ENCODE measurements around the gene NMT1. TPM values are rescaled to one million over a fixed set of nuclear protein-coding genes. Genes with fewer than 3 reads are reported as not detected.

Gene NMT1
- total RNA-seq, 4 donors from 2014 or later = 58.5 to 79.3 (median 65.1) TPM

DNA sequence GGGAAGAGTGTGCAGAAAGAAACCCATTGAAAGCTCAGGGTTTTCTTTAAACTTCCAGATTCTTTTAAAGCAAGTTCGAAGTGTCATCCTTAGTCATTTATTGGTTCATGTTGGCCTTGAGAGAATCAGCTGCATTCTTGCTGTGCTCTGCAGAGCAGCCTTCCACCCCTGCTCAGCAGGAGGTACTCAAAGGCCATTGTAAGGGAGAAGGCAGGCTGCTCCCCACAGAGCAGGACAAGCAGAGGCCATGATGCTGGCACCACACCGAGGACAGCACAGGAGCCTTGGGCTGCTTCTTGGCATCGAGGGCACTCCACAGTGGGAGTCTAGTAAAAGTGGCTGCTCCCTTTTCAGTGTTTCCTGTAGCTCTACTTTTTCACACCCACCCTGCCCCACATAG is 29.6 kb downstream of the NMT1 start:
- H3K27ac ChIP-seq (replicated peaks in 1 of 4) = peak overlapping the region in 3 of 4 donors; percentile 87 to 94 (median 91)
- no peaks in the 10 kb centered on the region for H3K27me3 ChIP-seq
- H3K4me3 ChIP-seq = no peak overlapping the region
- peaks cover 38 to 100% (median 77%) of the 10 kb centered on the region in 4 donors for H3K36me3 ChIP-seq
- TF ChIP-seq POLR2A (IDR thresholded peaks at IDR 0.05; ENCODE audit: low read depth) (no peak), EP300 (IDR thresholded peaks at IDR 0.05) (no peak), POLR2AphosphoS5 (IDR thresholded peaks at IDR 0.05) (no peak)
- TF ChIP-seq, protein P1, sequence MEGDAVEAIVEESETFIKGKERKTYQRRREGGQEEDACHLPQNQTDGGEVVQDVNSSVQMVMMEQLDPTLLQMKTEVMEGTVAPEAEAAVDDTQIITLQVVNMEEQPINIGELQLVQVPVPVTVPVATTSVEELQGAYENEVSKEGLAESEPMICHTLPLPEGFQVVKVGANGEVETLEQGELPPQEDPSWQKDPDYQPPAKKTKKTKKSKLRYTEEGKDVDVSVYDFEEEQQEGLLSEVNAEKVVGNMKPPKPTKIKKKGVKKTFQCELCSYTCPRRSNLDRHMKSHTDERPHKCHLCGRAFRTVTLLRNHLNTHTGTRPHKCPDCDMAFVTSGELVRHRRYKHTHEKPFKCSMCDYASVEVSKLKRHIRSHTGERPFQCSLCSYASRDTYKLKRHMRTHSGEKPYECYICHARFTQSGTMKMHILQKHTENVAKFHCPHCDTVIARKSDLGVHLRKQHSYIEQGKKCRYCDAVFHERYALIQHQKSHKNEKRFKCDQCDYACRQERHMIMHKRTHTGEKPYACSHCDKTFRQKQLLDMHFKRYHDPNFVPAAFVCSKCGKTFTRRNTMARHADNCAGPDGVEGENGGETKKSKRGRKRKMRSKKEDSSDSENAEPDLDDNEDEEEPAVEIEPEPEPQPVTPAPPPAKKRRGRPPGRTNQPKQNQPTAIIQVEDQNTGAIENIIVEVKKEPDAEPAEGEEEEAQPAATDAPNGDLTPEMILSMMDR (IDR thresholded peaks at IDR 0.05) = no peak
- intact Hi-C loops (cut with DNase I) = no loop called here
- DNase-seq (ENCODE audit: extremely low spot score) = no peak
- WGBS = 79% methylated on average over 3 of the region's 3 CpGs
- H3K4me1 ChIP-seq = peaks cover 50 to 87% (median 69%) of the 10 kb centered on the region in 4 donors
- H3K9me3 ChIP-seq = no peaks in the 10 kb centered on the region

DNA sequence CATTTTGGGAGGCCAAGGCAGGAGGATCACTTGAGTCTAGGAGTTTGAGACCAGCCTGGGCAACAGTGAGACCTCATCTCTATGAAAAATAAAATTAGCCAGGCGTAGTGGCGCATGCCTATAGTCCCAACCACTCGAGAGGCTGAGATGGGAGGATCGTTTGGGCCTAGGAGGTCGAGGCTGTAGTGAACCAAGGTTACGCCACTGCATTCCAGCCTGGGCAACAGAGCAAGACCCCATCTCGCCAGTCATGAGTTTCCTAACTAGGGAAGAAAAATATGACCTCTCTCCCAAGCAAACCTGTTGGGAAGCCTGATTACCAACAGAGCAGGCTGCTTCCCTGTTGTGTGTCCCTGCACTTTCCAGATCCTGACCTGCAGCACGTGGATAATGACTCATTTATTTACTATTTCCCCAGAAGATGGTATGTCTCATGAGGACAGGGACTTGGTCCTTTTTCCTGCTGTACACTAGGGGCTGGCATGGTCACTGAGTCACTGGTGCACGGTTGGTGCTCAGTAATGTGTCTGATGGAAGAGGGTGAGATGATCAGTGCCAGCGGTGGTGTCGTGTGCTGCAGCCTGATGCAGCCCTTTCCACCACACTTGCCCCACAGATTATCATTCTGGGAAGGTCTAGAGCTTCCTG is 30.8 kb downstream of the NMT1 start:
- Histone ChIP-seq H3K9me3 (no peaks in the 10 kb centered on the region), H3K27me3 (no peaks in the 10 kb centered on the region), H3K4me3 (no peak overlapping the region), H3K36me3 (peaks cover 37 to 100% (median 77%) of the 10 kb centered on the region in 4 donors), H3K27ac (replicated peaks in 1 of 4) (peak overlapping the region; percentile 87 to 94 (median 90)), H3K4me1 (peaks cover 49 to 99% (median 79%) of the 10 kb centered on the region in 4 donors)
- intact Hi-C loops (cut with DNase I) = no loop called here
- no peak for TF ChIP-seq POLR2A (IDR thresholded peaks at IDR 0.05; ENCODE audit: low read depth)
- TF ChIP-seq, protein P1 (IDR thresholded peaks at IDR 0.05) = no peak
- TF ChIP-seq POLR2AphosphoS5 (IDR thresholded peaks at IDR 0.05) = no peak
- no peak for TF ChIP-seq EP300 (IDR thresholded peaks at IDR 0.05)
- DNase-seq (ENCODE audit: extremely low spot score) = no peak
- 91% methylated on average over 11 of the region's 11 CpGs for WGBS

DNA sequence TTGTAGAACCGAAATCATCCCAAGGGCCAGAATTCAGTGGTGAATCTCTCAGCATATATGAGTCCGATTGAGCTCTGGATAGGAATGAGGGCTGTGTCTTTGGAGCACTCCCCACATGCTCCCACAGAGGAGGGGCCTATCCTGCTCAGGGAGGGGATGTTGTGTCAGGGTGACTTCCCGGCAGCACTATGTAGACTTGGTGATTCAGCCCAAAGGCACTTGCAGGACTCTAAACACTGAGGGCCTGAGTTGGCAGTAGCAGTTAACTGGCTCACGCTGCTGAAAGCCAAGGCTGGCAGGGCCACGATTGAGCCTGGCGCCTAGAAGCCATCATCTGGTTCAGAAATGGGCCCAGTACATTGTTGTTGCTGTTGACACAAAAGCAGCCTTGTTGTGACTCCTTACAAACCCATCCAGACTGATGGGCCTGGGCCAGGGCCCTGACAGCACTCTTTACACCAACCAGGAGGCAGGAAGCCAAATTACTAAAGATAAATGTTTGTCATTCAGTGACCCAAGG is 31.9 kb downstream of the NMT1 start:
- H3K27me3 ChIP-seq = no peaks in the 10 kb centered on the region
- peak overlapping the region in 1 of 4 donors; percentile 29 for H3K4me3 ChIP-seq
- H3K27ac ChIP-seq (replicated peaks in 1 of 4) = peak overlapping the region; percentile 87 to 94 (median 90)
- H3K36me3 ChIP-seq = peaks cover 38 to 100% (median 77%) of the 10 kb centered on the region in 4 donors
- TF ChIP-seq POLR2AphosphoS5 (IDR thresholded peaks at IDR 0.05) (peak; percentile 90 to 95), POLR2A (IDR thresholded peaks at IDR 0.05; ENCODE audit: low read depth) (no peak), EP300 (IDR thresholded peaks at IDR 0.05) (no peak)
- TF ChIP-seq, protein P1 (IDR thresholded peaks at IDR 0.05) = no peak
- WGBS = 25% methylated on average over 4 of the region's 6 CpGs
- peak; percentile 96 for DNase-seq (ENCODE audit: extremely low spot score)
- peaks cover 38 to 99% (median 78%) of the 10 kb centered on the region in 4 donors for H3K4me1 ChIP-seq
- intact Hi-C loops (cut with DNase I) = no loop called here
- no peaks in the 10 kb centered on the region for H3K9me3 ChIP-seq

DNA sequence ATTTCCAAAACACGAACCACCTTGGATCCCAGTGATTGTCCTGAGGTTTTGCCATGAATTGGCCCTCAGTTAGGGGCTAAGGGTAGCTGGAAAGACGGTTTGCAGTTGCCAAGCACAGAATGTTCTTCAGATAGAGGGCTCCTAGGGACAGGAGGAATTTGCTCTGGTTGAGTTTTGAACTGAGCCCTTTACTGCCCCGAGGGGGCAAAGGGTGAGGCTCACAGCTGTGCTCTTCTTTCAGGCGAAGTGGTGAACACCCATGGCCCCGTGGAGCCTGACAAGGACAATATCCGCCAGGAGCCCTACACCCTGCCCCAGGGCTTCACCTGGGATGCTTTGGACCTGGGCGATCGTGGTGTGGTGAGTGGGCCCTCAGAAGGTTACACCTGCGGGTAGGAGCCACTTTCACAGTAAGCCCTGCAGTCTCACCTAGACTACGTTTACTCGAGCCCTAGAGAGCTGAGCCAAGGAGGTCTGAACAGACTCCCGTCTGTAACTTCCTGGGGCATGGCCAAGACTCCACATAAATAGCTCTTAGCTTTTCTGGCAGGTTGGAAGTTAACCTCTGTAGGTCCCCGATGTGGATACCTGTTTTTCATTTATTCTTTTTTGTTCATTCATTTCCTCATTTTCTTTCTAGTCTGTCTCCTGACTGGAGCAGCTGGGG is 32.5 kb downstream of the NMT1 start:
- Histone ChIP-seq H3K36me3 (peaks cover 41 to 100% (median 79%) of the 10 kb centered on the region in 4 donors), H3K4me1 (peaks cover 38 to 100% (median 81%) of the 10 kb centered on the region in 4 donors), H3K27me3 (no peaks in the 10 kb centered on the region), H3K9me3 (no peaks in the 10 kb centered on the region), H3K27ac (replicated peaks in 1 of 4) (peak overlapping the region; percentile 87 to 94 (median 90)), H3K4me3 (no peak overlapping the region)
- WGBS = 60% methylated on average over 13 of the region's 13 CpGs
- TF ChIP-seq POLR2AphosphoS5 (IDR thresholded peaks at IDR 0.05) = no peak
- TF ChIP-seq POLR2A (IDR thresholded peaks at IDR 0.05; ENCODE audit: low read depth) = no peak
- TF ChIP-seq, protein P1 (IDR thresholded peaks at IDR 0.05) = no peak
- no peak for TF ChIP-seq EP300 (IDR thresholded peaks at IDR 0.05)
- intact Hi-C loops (cut with DNase I) = no loop called here
- no peak for DNase-seq (ENCODE audit: extremely low spot score)

All from esophagus muscularis mucosa (tissue), 4 donors.